Common myeloid progenitor, CD34-positive (primary cell): Measurements from ENCODE around the gene LATS2.
A peak's percentile ranks its signal among the peaks of the same experiment; 100 is the strongest.

ENCODE experiments used
- CTCF ChIA-PET: fragments of 350-600 bp; sonication (Branson Sonifier 250); formaldehyde crosslinking; loops from one replicate; lab custom pipeline; 2021; ENCODE audit warnings: antibody characterized with exemption; lab: Charles Lee
- POLR2A ChIA-PET: fragments of 350-600 bp; sonication (Branson Sonifier 250); formaldehyde crosslinking; loops from one replicate; lab custom pipeline; 2021; ENCODE audit warnings: antibody characterized with exemption; lab: Charles Lee
- DNase-seq, 3 donors: peaks; one replicate each; pipeline versions ENCODE4 v3.0.0 to v3.0.0-alpha.2; 2013
- H3K27ac ChIP-seq, 2 experiments: 1 replicate in 1 of 2; 2 replicates in 1 of 2; pipeline ENCODE4 v1.7.0; 2013; ENCODE audit warnings: inconsistent platforms in 2 of 2, low read length in 2 of 2, mild to moderate bottlenecking in 2 of 2, low read depth in 1 of 2, moderate library complexity in 1 of 2; ENCODE audit not compliant: severe bottlenecking in 2 of 2, insufficient read depth in 1 of 2, poor library complexity in 1 of 2
- H3K27me3 ChIP-seq, 5 experiments: replicated peaks in 2 of 5; 1 replicate in 3 of 5; 2 replicates in 2 of 5; pipeline versions ENCODE4 v1.6.1 to v1.7.0; 2013; ENCODE audit warnings: low read length in 4 of 5, mild to moderate bottlenecking in 2 of 5, moderate library complexity in 2 of 5, inconsistent platforms in 1 of 5; ENCODE audit not compliant: insufficient read depth in 5 of 5, control insufficient read depth in 4 of 5
- H3K36me3 ChIP-seq, 4 experiments: 1 replicate in 2 of 4; 2 replicates in 2 of 4; pipeline versions ENCODE4 v1.6.1 to v1.7.0; 2013; ENCODE audit warnings: low read length in 3 of 4, control low read depth in 1 of 4, mild to moderate bottlenecking in 1 of 4; ENCODE audit not compliant: control insufficient read depth in 4 of 4, insufficient read depth in 4 of 4
- H3K4me1 ChIP-seq, 4 experiments: 1 replicate in 3 of 4; 2 replicates in 1 of 4; pipeline versions ENCODE4 v1.6.1 to v1.7.1; 2013; ENCODE audit warnings: low read length in 3 of 4, mild to moderate bottlenecking in 3 of 4, control low read depth in 1 of 4, inconsistent platforms in 1 of 4, moderate library complexity in 1 of 4; ENCODE audit not compliant: control insufficient read depth in 4 of 4, insufficient read depth in 4 of 4; ENCODE audit errors: control extremely low read depth in 1 of 4
- H3K4me3 ChIP-seq, 7 experiments: 1 replicate in 4 of 7; 2 replicates in 3 of 7; pipeline versions ENCODE4 v1.5.1 to v1.7.0; 2013; ENCODE audit warnings: mild to moderate bottlenecking in 7 of 7, low read length in 6 of 7, moderate library complexity in 6 of 7, inconsistent platforms in 2 of 7, low read depth in 2 of 7, control low read depth in 1 of 7; ENCODE audit not compliant: insufficient read depth in 4 of 7, control insufficient read depth in 1 of 7; ENCODE audit errors: extremely low read depth in 1 of 7
- H3K9me3 ChIP-seq, 5 experiments: 1 replicate in 4 of 5; 2 replicates in 1 of 5; pipeline versions ENCODE4 v1.6.1 to v1.7.1; 2013; ENCODE audit warnings: low read length in 4 of 5, mild to moderate bottlenecking in 2 of 5, inconsistent platforms in 1 of 5, low read depth in 1 of 5, moderate library complexity in 1 of 5; ENCODE audit not compliant: control insufficient read depth in 4 of 5, insufficient read depth in 2 of 5; ENCODE audit errors: control extremely low read depth in 1 of 5
- WGBS: methylation state at CpG from one replicate; pipeline ENCODE4 v1.1.5; 2013; ENCODE audit not compliant: insufficient coverage; 5-methylcytosine and 5-hydroxymethylcytosine counted together

Gene LATS2

DNA sequence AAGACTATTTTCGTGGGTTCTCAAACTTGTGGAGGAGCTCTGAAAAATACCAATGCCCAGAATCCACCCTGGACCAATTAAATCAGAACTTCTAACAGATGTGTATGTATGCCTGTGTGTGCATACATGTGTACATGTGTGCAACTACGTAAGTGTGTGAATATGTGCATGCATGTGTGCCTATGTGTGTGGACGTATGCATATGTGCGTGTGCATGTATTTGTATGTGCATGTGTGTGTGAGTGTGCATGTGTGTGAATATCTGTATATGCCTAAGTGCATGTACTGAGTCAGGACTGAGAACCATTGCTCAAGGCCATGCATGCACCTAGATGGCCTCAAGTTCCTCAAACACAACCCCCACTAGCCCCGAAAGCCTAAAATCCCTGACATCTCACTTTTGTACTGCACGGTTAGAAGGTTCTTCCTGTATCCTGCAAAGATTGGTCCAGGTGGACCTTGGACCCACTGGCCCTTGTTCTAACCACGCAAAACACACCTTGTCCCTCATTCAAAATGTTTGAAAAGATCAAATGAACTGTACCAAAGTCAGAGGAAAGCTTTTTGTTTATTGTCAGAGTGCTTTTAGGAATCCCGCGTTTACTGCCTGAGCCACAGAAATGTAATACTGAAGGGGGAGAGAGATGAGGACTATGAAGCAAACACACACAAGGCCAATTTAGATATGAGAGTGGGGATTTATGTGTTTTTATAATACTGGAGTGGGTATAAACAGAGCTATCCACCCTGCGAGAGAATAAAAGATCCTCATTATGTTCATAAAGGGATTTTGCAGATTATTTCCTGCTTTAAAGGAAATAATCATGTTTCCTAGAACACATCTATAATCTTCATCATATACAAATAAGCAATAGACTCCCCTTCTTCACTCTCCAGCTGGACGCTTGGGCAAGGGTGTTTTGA lies 39.1 kb downstream of the LATS2 start:
- DNase-seq: peak in 2 of 3 donors; percentile 39 to 44
- Histone ChIP-seq H3K36me3 (peaks cover 0 to 14% (median 7%) of the 10 kb centered on the region in 4 experiments), H3K4me1 (peaks cover 0 to 19% (median 7%) of the 10 kb centered on the region in 4 experiments), H3K27ac (no peak overlapping the region), H3K4me3 (no peak overlapping the region), H3K27me3 (no peaks in the 10 kb centered on the region), H3K9me3 (no peaks in the 10 kb centered on the region)
- ChIA-PET CTCF (interaction anchor here (1.0 to 5.8 kb wide), 4 partner anchors 9 to 197 kb away, joined by 3 to 25 read pairs (median 6); no protein-coding TSS in a partner anchor), POLR2A (interaction anchor here (0.6 to 1.4 kb wide), 2 partner anchors 12 to 123 kb away, joined by 5 read pairs; no protein-coding TSS in a partner anchor)
- WGBS: 94% methylated on average over 7 of the region's 11 CpGs

DNA sequence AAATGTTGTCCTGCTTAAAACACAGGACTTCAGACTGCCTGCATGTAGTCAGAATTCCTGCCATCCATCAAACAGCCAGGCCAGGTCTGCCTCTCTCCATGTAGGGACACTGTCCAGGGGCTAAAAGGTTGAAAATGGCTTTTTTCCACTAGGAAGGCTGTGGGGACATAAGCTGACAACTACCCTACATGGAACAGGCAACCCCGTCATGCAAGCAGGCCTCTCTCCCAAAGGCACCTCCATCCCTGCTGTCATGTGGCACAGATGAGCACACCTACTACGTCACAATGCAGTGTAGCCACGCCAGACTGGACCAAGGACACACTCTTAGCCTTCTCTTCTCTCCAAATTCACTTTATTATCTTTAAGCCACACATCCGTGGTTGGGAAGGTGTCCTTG lies 40.8 kb downstream of the LATS2 start:
- Histone ChIP-seq H3K9me3 (no peaks in the 10 kb centered on the region), H3K4me3 (no peak overlapping the region), H3K4me1 (peaks cover 0 to 28% (median 18%) of the 10 kb centered on the region in 4 experiments), H3K27me3 (no peaks in the 10 kb centered on the region), H3K27ac (peak overlapping the region in 1 of 2 experiments; percentile 18), H3K36me3 (peaks cover 0 to 11% (median 5%) of the 10 kb centered on the region in 4 experiments)
- ChIA-PET CTCF (interaction anchor here (0.7 to 5.8 kb wide), 6 partner anchors 10 to 77 kb away, joined by 3 to 25 read pairs (median 5); no protein-coding TSS in a partner anchor), POLR2A (no interaction called here)
- WGBS: 91% methylated on average over 3 of the region's 4 CpGs
- DNase-seq: no peak

DNA sequence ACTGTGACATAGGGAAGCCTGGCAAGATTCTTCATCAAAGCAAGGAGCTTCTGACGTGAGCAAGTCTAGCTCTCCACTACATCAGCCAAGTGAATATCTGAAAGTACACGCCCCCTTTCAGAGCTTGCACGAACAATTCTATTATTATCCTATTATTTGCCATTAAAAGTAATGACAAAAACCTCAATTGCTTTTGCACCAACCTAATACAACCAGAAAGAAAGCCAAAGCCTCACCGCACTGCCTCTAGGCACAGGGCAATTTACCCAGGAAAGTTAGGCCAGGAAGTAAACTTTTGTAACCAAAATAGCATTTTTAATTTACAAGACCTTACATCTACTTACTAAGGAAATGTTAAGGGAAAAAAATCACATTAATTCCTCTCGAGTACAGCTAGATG lies 41.2 kb downstream of the LATS2 start:
- H3K9me3 ChIP-seq: no peaks in the 10 kb centered on the region
- H3K27me3 ChIP-seq: no peaks in the 10 kb centered on the region
- H3K36me3 ChIP-seq: peaks cover 0 to 9% (median 3%) of the 10 kb centered on the region in 4 experiments
- DNase-seq: no peak
- ChIA-PET POLR2A (no interaction called here), CTCF (interaction anchor here (0.7 to 5.8 kb wide), 4 partner anchors 10 to 20 kb away, joined by 3 to 25 read pairs (median 5); no protein-coding TSS in a partner anchor)
- peak overlapping the region in 1 of 2 experiments; percentile 18 for H3K27ac ChIP-seq
- peaks cover 0 to 28% (median 18%) of the 10 kb centered on the region in 4 experiments for H3K4me1 ChIP-seq
- no peak overlapping the region for H3K4me3 ChIP-seq
- 56% methylated on average over 3 of the region's 5 CpGs for WGBS

- POLR2A ChIA-PET: interaction anchor here (0.7 to 1.2 kb wide), 2 partner anchors 12 to 38 kb away, joined by 3 to 5 read pairs; no protein-coding TSS in a partner anchor
- Histone ChIP-seq H3K4me1 (peaks cover 0 to 28% (median 18%) of the 10 kb centered on the region in 4 experiments), H3K27ac (no peak overlapping the region), H3K4me3 (no peak overlapping the region), H3K36me3 (peaks cover 0 to 21% (median 4%) of the 10 kb centered on the region in 4 experiments), H3K27me3 (no peaks in the 10 kb centered on the region), H3K9me3 (no peaks in the 10 kb centered on the region)
- WGBS: 97% methylated on average over 4 of the region's 4 CpGs
- CTCF ChIA-PET: interaction anchor here (1.1 to 5.8 kb wide), 3 partner anchors 14 to 16 kb away, joined by 3 to 25 read pairs (median 3); no protein-coding TSS in a partner anchor
- DNase-seq: no peak
These were observed 43.2 kb downstream of the LATS2 start for GRCh38 chr13:21018220-21018619.

DNA sequence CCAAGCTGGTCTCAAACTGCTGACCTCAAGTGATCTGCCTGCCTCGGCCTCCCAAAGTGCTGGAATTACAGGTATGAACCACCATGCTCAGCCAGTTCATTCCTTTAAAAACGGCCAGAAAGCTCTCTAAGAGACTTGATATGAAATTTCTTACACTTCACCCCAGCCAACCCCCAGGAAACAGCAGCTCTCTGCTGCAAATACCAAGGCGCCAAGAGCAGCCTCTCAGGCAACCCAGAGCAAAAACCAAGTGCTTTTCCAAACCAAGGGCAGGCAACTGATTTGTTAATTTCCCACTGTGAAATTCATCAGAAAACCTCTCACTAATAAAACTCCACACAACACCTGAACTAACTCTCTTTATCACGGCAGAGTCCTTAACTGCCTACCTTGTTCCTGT lies 44.9 kb downstream of the LATS2 start:
- Histone ChIP-seq H3K36me3 (peaks cover 0 to 29% (median 2%) of the 10 kb centered on the region in 4 experiments), H3K27me3 (no peaks in the 10 kb centered on the region), H3K27ac (peak overlapping the region in 1 of 2 experiments; percentile 75), H3K9me3 (no peaks in the 10 kb centered on the region), H3K4me1 (peaks cover 0 to 18% (median 18%) of the 10 kb centered on the region in 4 experiments), H3K4me3 (peak overlapping the region in 2 of 7 experiments; percentile 3)
- ChIA-PET POLR2A (interaction anchor here (0.6 kb wide), 1 partner anchor 46 kb away, joined by 4 read pairs; no protein-coding TSS in a partner anchor), CTCF (no interaction called here)
- WGBS: 89% methylated on average over 4 of the region's 4 CpGs
- DNase-seq: no peak

GRCh38 chr13:21015284-21015683 lies 46.1 kb downstream of the LATS2 start:
- WGBS: 100% methylated on average over 1 of the region's 1 CpG
- Histone ChIP-seq H3K36me3 (peaks cover 0 to 26% (median 2%) of the 10 kb centered on the region in 4 experiments), H3K27ac (no peak overlapping the region), H3K27me3 (no peaks in the 10 kb centered on the region), H3K4me1 (peaks cover 0 to 27% (median 20%) of the 10 kb centered on the region in 4 experiments), H3K9me3 (no peaks in the 10 kb centered on the region), H3K4me3 (no peak overlapping the region)
- DNase-seq: no peak
- ChIA-PET CTCF (interaction anchor here (1.0 to 1.3 kb wide), 4 partner anchors 13 to 29 kb away, joined by 3 to 5 read pairs (median 4); no protein-coding TSS in a partner anchor), POLR2A (interaction anchor here (0.5 kb wide), 1 partner anchor 112 kb away, joined by 5 read pairs; no protein-coding TSS in a partner anchor)
